Kidney capillary endothelial cell (primary cell): ENCODE data around the gene NELFB.

Source experiments
- DNase-seq: peaks from one replicate; pipeline ENCODE4 v3.0.0-alpha.2; 2018; ENCODE audit warnings: low spot score

NELFB gene

GRCh38 chr9:137268538-137269201, 13.5 kb downstream of the NELFB start:
- peak; percentile 75 for DNase-seq

- no peak for DNase-seq
Measured at GRCh38 chr9:137269231-137269772, 14.2 kb downstream of the NELFB start.

- DNase-seq = no peak
Measured at GRCh38 chr9:137270929-137271695, 16.0 kb downstream of the NELFB start.

- no peak for DNase-seq
Measured at GRCh38 chr9:137271696-137272076, 16.6 kb downstream of the NELFB start.

GRCh38 chr9:137272241-137273094, 17.3 kb downstream of the NELFB start:
- DNase-seq = no peak

- no peak for DNase-seq
Measured at GRCh38 chr9:137273095-137273490, 18.0 kb downstream of the NELFB start.

- no peak for DNase-seq
Measured at GRCh38 chr9:137273611-137274320, 18.6 kb downstream of the NELFB start.

GRCh38 chr9:137275203-137275587, 20.1 kb downstream of the NELFB start:
- DNase-seq = no peak

GRCh38 chr9:137275588-137276472, 20.7 kb downstream of the NELFB start:
- DNase-seq = no peak

GRCh38 chr9:137276473-137277328, 21.6 kb downstream of the NELFB start:
- peak; percentile 77 for DNase-seq

- DNase-seq = peak; percentile 98
Measured at GRCh38 chr9:137277329-137278041, 22.4 kb downstream of the NELFB start, which contains the start of gene TOR4A. Gene TOR4A, plus strand, starts transcription at chr9:137277726. Its CDS starts 964 bp downstream, at chr9:137278690.

- DNase-seq = no peak
Measured at GRCh38 chr9:137278061-137278701, 23.1 kb downstream of the NELFB start.

GRCh38 chr9:137278721-137279711, 23.9 kb downstream of the NELFB start:
- no peak for DNase-seq

- no peak for DNase-seq
Measured at GRCh38 chr9:137279741-137280473, 24.8 kb downstream of the NELFB start.

- no peak for DNase-seq
Measured at GRCh38 chr9:137280474-137281344, 25.6 kb downstream of the NELFB start.
